RKO (cell line): Measurements from ENCODE around the gene CXCL13.
"Not testable (repeated sequence)": the region's sequence is repeated elsewhere in the genome, so short reads cannot be mapped to it uniquely, and the experiment has no call there.

Source experiments
- DNase-seq: peaks from one replicate; pipeline ENCODE4 v3.0.0-alpha.2; 2016; ENCODE audit warnings: low spot score

The CXCL13 gene

DNA sequence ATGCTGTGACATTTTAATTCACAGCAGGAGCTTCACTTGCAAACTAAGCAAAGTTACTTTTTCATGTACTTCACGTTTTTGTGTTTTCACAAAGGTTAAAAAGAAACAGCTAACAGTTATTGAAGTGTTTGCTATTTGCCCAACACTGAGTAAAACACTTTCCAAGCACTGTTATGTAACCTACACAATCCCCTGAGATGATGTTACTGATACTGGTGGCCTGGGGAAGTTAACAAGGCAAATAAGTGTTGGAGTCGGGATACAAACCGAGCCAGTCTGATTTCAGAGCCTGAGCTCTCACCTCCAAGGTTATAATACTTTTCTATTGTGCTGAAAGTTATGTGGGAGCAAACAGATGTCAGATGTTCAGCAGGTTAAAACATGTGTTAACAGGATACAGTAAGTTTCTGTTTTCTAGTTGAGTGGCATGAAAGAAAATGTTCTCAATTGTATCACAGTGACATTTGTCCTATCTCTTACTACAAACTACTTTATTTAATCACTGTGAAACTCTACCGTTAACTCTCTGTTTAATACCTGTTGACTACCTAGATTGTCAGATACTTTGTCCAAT, 3.9 kb upstream of the CXCL13 start:
- DNase-seq, result no peak

DNA sequence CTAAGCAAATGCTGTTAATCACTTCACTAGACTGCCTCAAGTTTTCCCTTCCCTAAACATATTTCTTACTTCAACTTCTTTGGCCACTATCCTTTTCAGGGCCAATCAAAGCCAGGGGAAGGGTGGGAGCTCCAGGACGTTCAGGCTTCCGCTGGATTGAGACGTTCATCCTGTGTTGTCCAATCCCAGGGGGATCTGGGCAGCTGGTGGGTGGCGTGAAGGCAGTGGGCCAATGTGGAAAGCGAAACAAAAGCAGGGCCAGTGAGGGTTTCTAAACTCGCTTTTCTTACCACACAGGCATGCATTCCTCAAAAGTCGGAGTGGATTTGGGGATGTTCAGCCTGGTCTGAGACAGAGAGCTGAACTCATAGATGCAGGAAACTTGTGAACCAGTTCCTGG, 7.6 kb downstream of the CXCL13 start:
- DNase-seq, result no peak

DNA sequence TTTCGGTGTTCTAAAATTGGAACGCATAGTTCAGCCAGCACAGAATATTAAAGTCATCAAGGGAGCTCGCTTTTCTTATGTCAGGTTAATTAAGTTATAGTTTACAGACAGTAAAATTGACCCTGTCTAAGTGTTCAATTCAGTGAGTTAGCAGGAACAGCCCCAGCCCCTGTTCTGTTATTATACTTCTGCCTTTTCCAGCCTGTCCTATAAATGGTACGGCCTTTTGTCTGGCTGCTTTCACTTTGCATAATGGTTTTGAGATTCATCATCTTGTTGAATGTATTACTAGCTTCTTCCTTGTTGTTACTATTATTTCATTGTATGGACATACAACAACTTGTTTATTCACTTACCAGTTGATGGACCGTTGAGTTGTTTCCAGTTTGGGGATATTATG, 9.5 kb downstream of the CXCL13 start:
- DNase-seq, result no peak

DNA sequence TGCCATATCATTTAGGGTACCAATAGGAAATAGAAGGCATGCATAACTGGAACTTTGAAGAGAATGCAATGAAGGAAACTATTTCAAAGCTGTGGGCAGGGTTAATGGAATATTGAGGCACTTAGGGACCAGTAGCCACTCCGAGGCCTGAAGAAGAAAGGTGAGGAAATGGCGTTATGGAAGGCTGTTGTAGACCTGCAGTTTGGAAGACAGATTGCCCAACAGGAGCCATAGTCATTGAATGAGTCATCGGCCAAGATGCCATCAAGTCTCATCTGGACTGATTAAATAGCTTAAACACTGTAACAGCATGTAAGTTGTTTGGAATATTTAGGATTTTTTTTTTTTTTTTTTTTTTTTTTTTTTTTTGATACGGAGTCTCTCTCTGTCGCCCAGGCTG, 11.6 kb downstream of the CXCL13 start:
- peak; percentile 50 for DNase-seq

DNA sequence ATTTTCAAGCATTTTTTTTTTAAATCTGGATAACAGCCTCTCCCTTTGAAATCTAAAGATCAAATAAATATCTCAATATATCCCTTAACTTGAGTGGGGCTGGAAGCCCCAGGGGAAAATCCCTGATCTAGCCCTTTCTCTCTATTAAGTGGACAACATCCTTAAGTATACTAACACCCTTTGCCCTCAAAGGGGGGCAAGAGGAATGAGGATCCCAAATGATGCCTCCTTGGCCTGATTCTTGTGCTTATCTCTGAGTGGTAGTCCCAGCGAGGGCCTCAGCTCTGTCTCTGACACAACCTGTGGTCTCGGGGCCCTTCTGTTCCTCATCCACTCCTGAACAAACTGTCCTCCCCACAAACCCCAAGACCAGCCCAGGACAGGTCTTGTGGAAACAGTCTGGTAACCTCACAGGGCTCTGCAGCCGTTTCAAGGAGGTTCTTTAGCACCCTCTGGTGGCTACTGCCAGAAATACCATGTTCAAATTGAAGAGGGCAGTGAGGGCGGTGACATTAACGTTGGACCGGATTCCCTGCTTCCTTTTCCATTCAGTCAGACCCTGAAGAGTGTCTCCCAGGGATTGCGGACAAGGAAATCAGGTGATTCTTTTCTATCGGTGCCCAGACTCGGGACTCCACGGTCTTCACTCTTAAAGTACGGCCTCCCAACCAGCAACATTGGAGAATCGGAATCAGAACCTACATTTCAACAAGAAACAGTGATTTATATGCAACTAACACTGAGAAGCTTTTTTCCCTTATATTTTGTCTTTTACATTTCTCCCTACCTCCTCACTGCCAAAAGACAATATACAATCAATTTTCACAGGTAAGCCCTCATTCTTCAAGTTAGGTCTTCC, 13.0 kb downstream of the CXCL13 start:
- DNase-seq, result peak; percentile 77

DNA sequence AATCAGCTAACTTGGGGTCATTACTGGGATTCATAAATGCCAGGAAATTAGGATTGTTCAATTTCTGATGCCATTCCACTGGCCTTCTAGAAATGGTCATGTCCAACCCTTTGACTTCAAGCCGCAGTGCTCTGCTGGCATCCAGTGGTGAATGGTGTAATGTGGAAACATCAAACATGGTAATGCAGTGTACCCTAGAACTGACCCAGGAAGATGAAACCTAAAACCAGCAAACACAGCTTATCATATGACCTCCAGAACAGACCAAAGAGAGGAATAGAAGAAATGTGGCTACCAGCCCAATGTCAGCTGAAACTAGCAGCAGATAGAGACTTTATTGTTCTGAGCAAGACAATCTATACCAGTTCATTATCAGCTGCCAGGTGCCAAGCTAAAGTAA, 13.8 kb downstream of the CXCL13 start:
- DNase-seq, result no peak

DNA sequence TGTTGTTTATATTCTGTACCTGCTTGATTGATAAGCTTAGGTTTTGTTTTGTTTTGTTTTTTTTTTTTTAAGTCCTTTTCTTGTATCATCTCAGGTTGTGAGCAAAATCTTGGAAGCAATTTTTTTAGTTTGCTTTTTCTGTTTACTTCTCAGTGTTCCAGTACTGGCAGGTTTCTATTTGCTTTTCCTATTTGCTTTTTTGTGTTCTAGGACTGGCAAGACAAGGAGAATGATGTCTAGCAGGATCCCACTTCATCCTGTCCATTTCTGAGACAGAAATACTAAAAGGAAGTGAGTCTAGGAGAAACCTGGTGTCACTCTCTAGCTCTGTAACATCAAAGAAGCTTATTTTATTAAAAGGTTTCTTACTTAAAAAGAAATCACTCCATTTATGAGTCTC, 15.6 kb downstream of the CXCL13 start:
- DNase-seq, result no peak

DNA sequence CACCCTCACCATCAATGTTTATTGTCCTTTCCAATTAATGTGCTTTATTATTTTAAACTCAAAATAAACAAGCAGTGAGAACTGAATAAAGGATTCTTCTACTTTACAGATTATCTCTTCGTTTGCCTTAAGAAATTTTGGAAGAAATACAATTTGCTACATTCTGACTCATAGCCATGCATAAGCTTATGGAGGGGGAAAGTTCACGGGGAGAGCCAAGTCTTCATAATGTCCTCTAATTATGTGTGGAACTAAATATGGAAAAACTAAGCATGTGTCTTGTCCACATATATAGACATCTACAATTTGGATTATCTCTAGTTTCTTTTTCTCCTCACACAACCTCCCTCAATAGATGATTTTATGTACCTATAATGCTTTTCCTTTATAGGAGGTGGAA, 17.5 kb downstream of the CXCL13 start:
- DNase-seq, result no peak

DNA sequence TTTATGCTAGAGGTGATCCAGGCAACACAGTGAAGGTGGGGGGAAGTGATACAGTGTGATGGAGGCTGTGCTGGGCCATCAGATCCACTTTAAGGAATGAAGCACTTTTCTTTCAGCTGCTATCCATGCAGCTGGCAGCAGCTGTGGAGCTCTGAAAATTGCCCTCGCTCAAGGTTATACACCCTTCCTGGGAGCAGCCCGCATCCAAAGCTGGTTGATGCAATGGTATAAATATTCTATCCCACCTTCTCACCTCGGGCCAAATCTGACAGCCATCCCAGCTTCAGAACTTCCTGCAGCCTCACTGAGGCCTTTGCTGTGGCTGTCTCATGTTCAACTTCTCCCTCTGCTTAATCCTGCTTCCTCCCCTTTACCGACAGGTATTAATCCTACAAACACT, 18.6 kb downstream of the CXCL13 start:
- DNase-seq, result no peak

DNA sequence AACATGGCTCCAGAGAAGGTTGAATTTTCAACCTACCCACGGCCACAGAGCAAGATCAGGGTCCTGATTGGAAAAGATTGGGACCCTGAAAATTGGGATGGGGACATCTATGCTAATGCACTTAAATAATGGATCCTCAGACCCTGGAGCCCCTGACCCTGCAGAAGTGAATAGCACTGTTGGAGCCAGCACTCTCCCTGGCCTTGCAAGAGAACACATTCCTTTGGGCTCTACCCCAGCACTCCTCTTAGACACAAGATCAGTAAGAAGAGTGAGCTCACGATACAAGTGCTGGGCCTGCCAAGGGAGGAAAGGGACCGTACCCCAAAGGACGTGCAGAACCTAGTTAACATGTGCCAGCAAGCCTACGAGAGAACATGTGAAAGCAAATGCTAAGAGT, 19.9 kb downstream of the CXCL13 start:
- DNase-seq, result no peak

DNA sequence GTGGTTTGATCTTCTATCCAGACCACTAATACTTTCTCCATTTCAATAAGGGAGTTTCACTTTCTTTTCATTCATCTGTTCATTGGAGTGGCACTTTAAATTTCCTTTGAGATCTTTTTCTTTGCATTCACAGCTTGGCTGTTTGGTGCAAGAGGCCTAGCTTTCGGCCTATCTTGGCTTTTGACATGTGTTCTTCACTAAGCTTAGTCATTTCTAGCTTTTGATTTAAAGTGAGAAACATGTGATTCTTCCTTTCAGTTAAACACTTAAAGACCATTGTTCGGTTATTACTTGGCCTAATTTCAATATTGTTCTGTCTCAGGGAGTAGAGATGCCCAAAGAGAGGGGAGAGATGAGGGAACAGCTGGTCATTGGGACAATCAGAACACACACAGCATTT, 24.3 kb downstream of the CXCL13 start:
- no peak for DNase-seq

DNA sequence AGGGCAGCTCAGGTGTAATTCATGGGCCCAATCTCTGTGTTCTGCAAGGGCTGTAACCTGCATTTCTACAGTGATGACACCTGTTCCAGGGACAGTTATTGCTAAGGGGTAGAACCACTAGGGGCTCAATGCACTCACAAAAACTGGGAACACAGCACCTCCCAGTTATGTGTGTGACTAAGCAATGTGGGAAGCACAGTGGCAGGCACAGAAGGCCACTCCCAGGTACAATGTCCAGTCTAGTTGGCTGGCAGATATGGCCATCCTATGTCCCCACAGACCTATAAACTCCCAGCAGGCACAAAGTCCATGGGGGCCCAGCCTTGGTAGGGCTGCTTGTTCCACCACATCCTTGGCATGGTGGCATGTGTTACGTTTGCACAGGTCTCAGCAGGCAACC, 25.7 kb downstream of the CXCL13 start:
- no peak for DNase-seq

DNA sequence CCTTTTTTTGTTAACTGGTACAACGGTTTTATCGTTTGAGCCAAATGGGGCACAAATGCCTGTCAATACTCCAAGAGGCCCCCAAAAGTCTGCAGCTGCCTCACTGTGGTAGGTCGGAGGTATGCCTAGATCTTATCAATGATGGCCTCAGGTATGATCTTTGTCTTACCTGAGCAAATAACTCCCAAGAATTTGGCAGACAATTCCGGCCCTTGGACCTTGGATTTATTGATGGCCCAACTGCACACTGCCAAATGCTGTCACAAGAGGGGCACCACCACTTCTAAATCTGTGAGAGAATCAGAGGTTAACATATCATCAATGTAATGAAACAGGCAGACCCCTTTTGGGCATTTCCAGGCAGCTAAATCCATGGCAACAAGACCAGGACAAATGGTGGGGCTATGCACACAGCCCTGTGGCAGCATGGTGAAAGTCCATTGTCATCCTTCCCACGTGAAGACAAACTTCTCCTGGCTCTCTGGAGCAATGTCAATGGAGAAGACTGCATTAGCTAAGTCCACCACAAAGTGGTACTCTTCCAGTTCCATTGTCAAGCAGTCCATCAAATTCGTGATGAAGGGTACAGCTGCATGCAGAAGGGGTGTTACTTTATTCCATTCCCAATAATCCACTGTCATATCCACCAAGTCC, 28.6 kb downstream of the CXCL13 start:
- no peak for DNase-seq

DNA sequence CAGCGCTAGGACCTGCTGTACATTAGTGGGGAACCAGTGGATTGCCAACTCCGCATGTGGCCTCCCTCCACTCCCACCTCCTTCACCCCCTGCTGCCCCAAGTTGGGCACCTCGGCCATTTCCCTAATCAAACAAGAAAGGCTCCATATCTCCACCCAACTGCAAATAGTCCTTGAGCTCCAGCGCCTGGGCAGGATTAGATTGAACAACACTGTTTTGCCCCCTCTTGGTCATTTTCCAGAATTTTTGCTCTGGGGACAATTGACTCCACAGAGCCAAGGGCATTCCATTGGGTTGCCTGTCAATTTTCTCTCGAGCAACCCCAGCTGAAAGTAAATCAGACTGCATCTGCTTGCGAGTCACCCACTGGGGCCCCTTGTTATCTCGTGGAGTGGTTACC, 29.6 kb downstream of the CXCL13 start:
- DNase-seq, result no peak

DNA sequence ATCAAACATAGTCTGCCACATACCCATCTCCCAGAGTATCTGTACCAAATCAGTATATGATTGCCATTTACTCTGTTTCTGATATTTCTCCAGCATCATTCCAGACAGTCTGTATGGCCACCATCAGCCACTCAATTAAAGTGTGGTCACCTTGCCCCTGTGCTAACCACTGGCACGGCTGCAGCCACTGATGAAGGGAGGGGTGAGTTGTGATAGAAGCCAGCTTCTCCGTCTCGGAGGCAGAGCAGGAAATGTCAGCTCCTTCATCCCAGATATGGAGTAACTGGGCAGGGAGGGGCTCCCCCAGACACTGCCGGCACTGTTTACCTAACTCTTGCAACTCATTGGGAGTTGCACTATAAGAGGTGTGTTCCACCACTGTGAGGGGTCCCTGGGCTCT, 30.3 kb downstream of the CXCL13 start:
- DNase-seq, result no peak

DNA sequence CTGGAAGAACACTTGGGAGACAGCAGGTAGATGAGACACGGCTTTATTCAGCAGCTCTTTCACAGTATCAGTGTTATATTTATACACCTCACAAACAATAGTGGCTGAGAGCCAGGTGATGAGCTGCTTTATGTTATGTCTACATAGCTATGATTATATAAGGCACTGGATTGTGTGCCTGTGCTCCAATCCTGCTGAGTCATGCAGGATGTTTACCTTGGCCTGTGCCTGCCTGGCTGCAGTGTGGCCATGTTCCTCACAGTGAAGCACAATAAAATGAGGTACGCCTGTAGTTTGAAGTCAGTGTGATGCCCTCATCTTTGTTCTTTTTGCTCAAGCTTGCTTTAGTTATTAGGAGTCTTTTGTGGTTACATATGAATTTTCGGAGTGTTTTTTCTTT, 31.3 kb downstream of the CXCL13 start:
- peak; percentile 23 for DNase-seq

DNA sequence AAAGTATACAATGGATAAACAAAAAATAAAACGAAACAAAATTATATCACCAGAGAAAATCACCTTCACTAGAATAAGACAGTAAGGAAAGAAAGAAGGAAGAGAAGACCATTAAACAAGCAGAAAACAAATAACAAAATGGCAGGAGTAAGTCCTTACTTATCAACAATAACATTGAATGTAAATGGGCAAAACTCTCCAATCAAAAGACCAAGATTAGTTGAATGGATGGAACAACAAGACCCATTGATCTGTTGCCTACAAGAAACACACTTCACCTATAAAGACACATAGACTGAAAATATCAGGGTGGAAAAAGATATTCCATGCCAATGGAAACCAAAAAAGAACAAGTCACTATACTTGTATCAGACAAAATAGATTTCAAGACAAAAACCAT, 38.4 kb downstream of the CXCL13 start:
- not testable (repeated sequence) for DNase-seq

DNA sequence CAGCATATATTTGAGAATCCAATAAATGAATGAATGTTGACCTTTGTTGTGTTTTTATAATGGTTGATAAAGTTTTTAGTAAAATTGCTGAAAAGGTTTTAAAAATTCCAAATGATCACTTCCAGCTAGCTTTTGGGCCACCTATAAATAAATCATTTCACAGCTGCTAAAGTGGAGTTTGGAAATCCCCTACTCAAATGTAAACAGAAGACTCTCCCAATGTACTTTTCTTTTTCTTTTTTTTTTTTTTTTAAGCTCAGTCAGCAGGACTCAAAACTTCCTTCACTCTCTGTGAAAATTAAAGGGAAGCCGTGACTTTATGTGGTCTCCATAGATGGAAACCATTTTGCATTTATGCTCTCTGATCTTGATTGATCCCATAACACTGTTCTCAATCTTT, 45.2 kb downstream of the CXCL13 start:
- no peak for DNase-seq

DNA sequence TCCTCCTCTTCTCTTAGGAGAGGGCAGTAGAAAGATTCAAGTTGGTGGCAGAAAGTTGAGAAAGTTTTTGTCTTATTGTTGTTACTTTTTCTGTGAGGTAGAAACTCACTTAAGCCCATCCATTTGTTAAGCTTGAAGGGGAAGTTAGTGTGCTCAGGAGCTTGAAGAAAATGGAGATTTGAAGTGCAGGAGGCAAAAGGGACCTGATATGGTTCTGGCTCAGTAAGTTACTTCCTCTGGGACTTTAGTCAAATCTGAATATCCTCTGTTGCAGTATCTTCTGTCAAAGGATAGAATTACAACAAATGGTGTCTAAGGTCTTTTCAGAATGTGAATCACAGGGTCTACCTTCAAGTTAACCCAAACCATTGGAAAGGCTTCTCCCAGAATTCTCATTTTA, 46.2 kb downstream of the CXCL13 start:
- DNase-seq, result no peak

DNA sequence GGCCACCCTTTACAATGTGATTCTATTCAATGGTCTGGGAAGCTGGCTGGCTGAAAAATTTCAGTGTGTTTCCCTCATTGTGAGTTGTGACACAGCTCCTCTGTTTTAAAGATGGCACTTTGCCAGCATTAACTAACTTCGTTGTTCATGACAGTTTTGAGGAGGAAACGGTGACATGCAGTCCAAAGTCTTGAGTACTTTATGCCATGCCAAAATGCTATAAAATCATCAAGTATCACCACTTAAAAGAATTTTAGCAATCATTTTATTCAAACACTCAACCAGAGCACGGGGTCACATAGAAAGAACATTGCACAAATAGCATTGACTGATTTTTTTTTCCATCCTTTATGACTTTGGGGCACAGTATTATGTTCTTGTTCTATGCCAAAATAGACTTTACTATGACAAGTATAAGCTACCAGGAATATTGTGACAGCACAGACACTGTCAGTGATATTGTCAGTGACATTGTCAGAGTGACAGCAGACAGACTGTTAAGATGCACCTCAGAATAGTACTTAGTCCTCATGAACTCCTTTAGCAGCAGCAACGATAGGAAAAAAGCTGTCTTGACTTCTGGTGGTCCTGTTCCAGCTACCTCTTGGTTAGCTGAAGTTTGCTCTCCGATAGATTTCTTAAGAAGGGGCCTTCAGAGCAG, 46.7 kb downstream of the CXCL13 start:
- no peak for DNase-seq

DNA sequence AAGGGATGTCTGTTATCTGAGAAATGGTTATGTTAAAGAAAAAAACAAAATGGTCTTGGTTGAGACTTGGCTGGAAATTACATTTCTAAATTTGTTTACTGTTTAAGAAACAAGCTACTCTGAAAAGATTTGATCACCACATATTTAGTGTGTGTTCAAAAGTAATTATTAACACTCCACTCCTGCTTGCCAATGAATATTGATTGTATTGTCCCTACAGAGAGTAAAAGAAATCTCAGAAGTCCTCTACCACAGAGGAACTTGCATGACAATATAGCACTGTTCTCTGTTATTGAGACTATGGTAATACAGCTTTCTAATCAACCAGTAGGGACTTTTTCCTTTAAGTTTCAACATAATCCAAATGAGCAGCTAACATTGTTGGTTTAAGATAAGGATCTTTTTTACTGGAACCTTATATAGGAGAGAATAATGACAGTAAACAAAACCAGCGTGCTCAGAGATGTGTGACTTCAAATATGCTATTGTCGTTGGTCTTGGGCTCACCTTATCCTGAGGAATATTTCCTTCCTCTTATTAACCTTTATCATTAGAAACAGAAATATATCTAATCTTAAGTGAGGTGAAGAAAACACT, 47.6 kb downstream of the CXCL13 start:
- DNase-seq, result no peak

DNA sequence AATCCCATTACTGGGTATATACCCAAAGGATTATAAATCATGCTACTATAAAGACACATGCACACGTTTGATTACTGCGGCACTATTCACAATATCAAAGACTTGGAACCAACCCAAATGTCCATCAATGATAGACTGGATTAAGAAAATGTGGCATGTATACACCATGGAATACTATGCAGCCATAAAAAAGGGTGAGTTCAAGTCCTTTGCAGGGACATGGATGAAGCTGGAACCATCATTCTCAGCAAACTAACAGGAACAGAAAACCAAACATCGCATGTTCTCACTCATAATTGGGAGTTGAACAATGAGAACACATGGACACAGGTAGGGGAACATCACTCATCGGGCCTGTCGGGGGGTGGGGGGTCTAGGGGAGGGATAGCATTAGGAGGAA, 54.7 kb downstream of the CXCL13 start:
- DNase-seq, result not testable (repeated sequence)
